ENCODE data around the gene MKRN2. TPM values are rescaled to one million over a fixed set of nuclear protein-coding genes. Genes with fewer than 3 reads are reported as not detected.
"Not testable (repeated sequence)": the region's sequence is repeated elsewhere in the genome, so short reads cannot be mapped to it uniquely, and the experiment has no call there.

Gene MKRN2
- total and polyA plus RNA-seq, 2 of the 13 experiments (the other 11 are each of a cell fraction or from before 2014, with no cell fraction given), result 25.5 to 34.3 TPM

- TF ChIP-seq CEBPB (IDR thresholded peaks at IDR 0.05; ENCODE audit: borderline replicate concordance, low read depth, low read length) (no peak), ZNF12 (CRISPR knock-in tag; IDR thresholded peaks at IDR 0.05) (no peak), ZNF530 (CRISPR knock-in tag; IDR thresholded peaks at IDR 0.05; ENCODE audit: low read depth) (no peak), SRSF9 (IDR thresholded peaks at IDR 0.05; ENCODE audit: borderline replicate concordance, insufficient read depth, low read depth, low read length, poor library complexity, severe bottlenecking) (no peak), KDM6A (CRISPR knock-in tag; IDR thresholded peaks at IDR 0.05; ENCODE audit: low read depth) (no peak), SAP130 (CRISPR knock-in tag; IDR thresholded peaks at IDR 0.05; ENCODE audit: low read depth) (no peak), ARID3A (IDR thresholded peaks at IDR 0.05; ENCODE audit: low read depth, low read length) (no peak), ZNF577 (CRISPR knock-in tag; IDR thresholded peaks at IDR 0.05; ENCODE audit: borderline replicate concordance, low read depth) (no peak), ZNF101 (CRISPR knock-in tag; IDR thresholded peaks at IDR 0.05; ENCODE audit: borderline replicate concordance, low read depth) (no peak), PRDM4 (CRISPR knock-in tag; IDR thresholded peaks at IDR 0.05; ENCODE audit: borderline replicate concordance) (no peak), JUN (CRISPR knock-in tag; IDR thresholded peaks at IDR 0.05) (no peak)
- DNase-seq (ENCODE audit: low spot score) (no peak), FAIRE-seq (no peak), ATAC-seq (no peak)
- H2AFZ ChIP-seq (ENCODE audit: low read length), result no peak overlapping the region
- H4K20me1 ChIP-seq (ENCODE audit: insufficient read depth, low read length), result peaks cover 37% of the 10 kb centered on the region
- CTCF ChIA-PET (ENCODE audit: low intra/inter-chr PET ratio, low total read pairs), result no interaction called here
- H3K79me2 ChIP-seq (ENCODE audit: insufficient read depth, low read length), result peaks cover 86% of the 10 kb centered on the region
- H3K9ac ChIP-seq (ENCODE audit: insufficient read depth, low read depth, low read length), result no peak overlapping the region
- 89% methylated on average over 5 of the region's 5 CpGs for WGBS (ENCODE audit: low lambda C conversion rate)
- POLR2A ChIA-PET, result no interaction called here
- BruUV-seq (replicated peaks), result no TSS peak
- no peak overlapping the region for H3K4me2 ChIP-seq (ENCODE audit: low read depth, low read length)
- no peaks in the 10 kb centered on the region for H3K9me3 ChIP-seq (ENCODE audit: low read length)
- in situ Hi-C loops (cut with HindIII; ENCODE audit: extremely low pct_ligation_motif_present, low pct_unique_long_range_greater_than_20kb) (no loop called here), intact Hi-C loops (cut with micrococcal nuclease; ENCODE audit: unreplicated experiment) (loop anchor here (10.0 kb wide), 1 partner anchor 51 kb away; no protein-coding TSS in a partner anchor)
- no peaks in the 10 kb centered on the region for H3K27me3 ChIP-seq (ENCODE audit: control insufficient read depth in 1 of 2, insufficient read depth in 2 of 2, low read length in 2 of 2)
- H3K4me1 ChIP-seq (ENCODE audit: insufficient read depth, low read length), result peaks cover 35% of the 10 kb centered on the region
- no peak overlapping the region for H3K4me3 ChIP-seq (replicated peaks in 1 of 3; ENCODE audit: insufficient read depth in 1 of 3, low read depth in 2 of 3, low read length in 3 of 3)
- no peak overlapping the region for H3K27ac ChIP-seq (ENCODE audit: extremely low read length, insufficient read depth, low read length)
- H3K36me3 ChIP-seq (replicated peaks in 1 of 2; ENCODE audit: control insufficient read depth in 1 of 2, insufficient read depth in 2 of 2, low read length in 2 of 2), result no peaks in the 10 kb centered on the region
Measured at GRCh38 chr3:12624056-12624455, 67.2 kb downstream of the MKRN2 start.

- FAIRE-seq; ATAC-seq; BruUV-seq (replicated peaks); H3K9ac ChIP-seq (ENCODE audit: insufficient read depth, low read depth, low read length); in situ Hi-C loops (cut with HindIII; ENCODE audit: extremely low pct_ligation_motif_present, low pct_unique_long_range_greater_than_20kb); H3K4me2 ChIP-seq (ENCODE audit: low read depth, low read length); H3K27me3 ChIP-seq (ENCODE audit: control insufficient read depth in 1 of 2, insufficient read depth in 2 of 2, low read length in 2 of 2); H3K27ac ChIP-seq (ENCODE audit: extremely low read length, insufficient read depth, low read length); DNase-seq (ENCODE audit: low spot score); POLR2A ChIA-PET; H3K9me3 ChIP-seq (ENCODE audit: low read length); H3K36me3 ChIP-seq (replicated peaks in 1 of 2; ENCODE audit: control insufficient read depth in 1 of 2, insufficient read depth in 2 of 2, low read length in 2 of 2); H3K4me3 ChIP-seq (replicated peaks in 1 of 3; ENCODE audit: insufficient read depth in 1 of 3, low read depth in 2 of 3, low read length in 3 of 3); CTCF ChIA-PET (ENCODE audit: low intra/inter-chr PET ratio, low total read pairs); H2AFZ ChIP-seq (ENCODE audit: low read length): not testable (repeated sequence)
- Histone ChIP-seq H3K4me1 (ENCODE audit: insufficient read depth, low read length) (peaks cover 35% of the 10 kb centered on the region), H3K79me2 (ENCODE audit: insufficient read depth, low read length) (peaks cover 91% of the 10 kb centered on the region), H4K20me1 (ENCODE audit: insufficient read depth, low read length) (peaks cover 45% of the 10 kb centered on the region)
- 97% methylated on average over 3 of the region's 3 CpGs for WGBS (ENCODE audit: low lambda C conversion rate)
- intact Hi-C loops (cut with micrococcal nuclease; ENCODE audit: unreplicated experiment), result loop anchor here (10.0 kb wide), 1 partner anchor 50 kb away; no protein-coding TSS in a partner anchor
Measured at GRCh38 chr3:12624964-12625363, 68.1 kb downstream of the MKRN2 start.
